H9 (cell line): ENCODE data around the gene RTL9. TPM values are rescaled to one million over a fixed set of nuclear protein-coding genes. Genes with fewer than 3 reads are reported as not detected.

Experiments used
- DNase-seq: peaks from one replicate; pipeline ENCODE4 v3.0.0-alpha.2; 2017
- H2AFZ ChIP-seq: one replicate; pipeline ENCODE4 v1.6.1; 2013; ENCODE audit warnings: mild to moderate bottlenecking, low read length, control low read depth, moderate library complexity
- H2AK5ac ChIP-seq: 2 replicates; pipeline ENCODE4 v1.6.1; 2013; ENCODE audit warnings: low read length, control low read depth, mixed read lengths; ENCODE audit not compliant: insufficient read length
- H2BK120ac ChIP-seq: one replicate; pipeline ENCODE4 v1.6.1; 2013; ENCODE audit warnings: low read depth, mild to moderate bottlenecking, low read length, control low read depth, inconsistent platforms; ENCODE audit not compliant: poor library complexity, severe bottlenecking
- H2BK12ac ChIP-seq: 2 replicates; pipeline ENCODE4 v1.6.1; 2013; ENCODE audit warnings: low read length, control low read depth, mixed read lengths, low read depth; ENCODE audit not compliant: insufficient read length
- H2BK15ac ChIP-seq: 2 replicates; pipeline ENCODE4 v1.6.1; 2013; ENCODE audit warnings: low read depth, low read length, control low read depth
- H2BK20ac ChIP-seq: one replicate; pipeline ENCODE4 v1.6.1; 2013; ENCODE audit warnings: low read depth, mild to moderate bottlenecking, low read length, control low read depth, inconsistent platforms; ENCODE audit not compliant: poor library complexity, severe bottlenecking
- H2BK5ac ChIP-seq: 2 replicates; pipeline ENCODE4 v1.6.1; 2013; ENCODE audit warnings: low read length, control low read depth, mixed read lengths; ENCODE audit not compliant: insufficient read length
- H3K14ac ChIP-seq: 2 replicates; pipeline ENCODE4 v1.6.1; 2013; ENCODE audit warnings: low read length, control low read depth; ENCODE audit not compliant: insufficient read depth
- H3K18ac ChIP-seq: 2 replicates; pipeline ENCODE4 v1.6.1; 2013; ENCODE audit warnings: low read depth, mild to moderate bottlenecking, mixed read lengths, low read length, control low read depth; ENCODE audit not compliant: insufficient read length
- H3K23ac ChIP-seq: 2 replicates; pipeline ENCODE4 v1.6.1; 2013; ENCODE audit warnings: low read length, control low read depth, mixed read lengths, low read depth; ENCODE audit not compliant: insufficient read length
- H3K23me2 ChIP-seq: 2 replicates; pipeline ENCODE4 v1.6.1; 2013; ENCODE audit warnings: low read depth, mild to moderate bottlenecking, mixed read lengths, low read length, control low read depth; ENCODE audit not compliant: insufficient read length, poor library complexity, severe bottlenecking
- H3K27ac ChIP-seq: 2 replicates; pipeline ENCODE4 v1.5.1; 2013; ENCODE audit warnings: low read length, control low read depth, mixed read lengths, low read depth; ENCODE audit not compliant: insufficient read length
- H3K27me3 ChIP-seq: 2 replicates; pipeline ENCODE4 v1.6.1; 2013; ENCODE audit warnings: low read length, control low read depth, inconsistent platforms; ENCODE audit not compliant: insufficient read depth
- H3K4ac ChIP-seq: 2 replicates; pipeline ENCODE4 v1.6.1; 2013; ENCODE audit warnings: low read depth, mild to moderate bottlenecking, control low read depth, inconsistent platforms, low read length, moderate library complexity
- H3K4me1 ChIP-seq: 2 replicates; pipeline ENCODE4 v1.6.1; 2013; ENCODE audit warnings: low read length, control low read depth, inconsistent platforms; ENCODE audit not compliant: insufficient read depth
- H3K4me2 ChIP-seq: 2 replicates; pipeline ENCODE4 v1.6.1; 2013; ENCODE audit warnings: low read length, control low read depth, mixed read lengths; ENCODE audit not compliant: insufficient read length, insufficient read depth
- H3K56ac ChIP-seq: 2 replicates; pipeline ENCODE4 v1.6.1; 2013; ENCODE audit warnings: low read depth, mild to moderate bottlenecking, mixed read lengths, low read length, control low read depth; ENCODE audit not compliant: insufficient read length
- H3K79me1 ChIP-seq: 2 replicates; pipeline ENCODE4 v1.6.1; 2013; ENCODE audit warnings: low read depth, mild to moderate bottlenecking, moderate library complexity, low read length, control low read depth, inconsistent platforms; ENCODE audit not compliant: insufficient read depth, poor library complexity, severe bottlenecking
- H3K79me2 ChIP-seq: 2 replicates; pipeline ENCODE4 v1.6.1; 2013; ENCODE audit warnings: low read length, control low read depth, inconsistent platforms; ENCODE audit not compliant: insufficient read depth
- H3K9ac ChIP-seq: 2 replicates; pipeline ENCODE4 v1.6.1; 2013; ENCODE audit warnings: low read length, control low read depth, mixed read lengths; ENCODE audit not compliant: insufficient read length; ENCODE audit errors: extremely low read depth
- H3K9me3 ChIP-seq: one replicate; pipeline ENCODE4 v1.6.1; 2013; ENCODE audit warnings: low read depth, low read length, inconsistent platforms; ENCODE audit not compliant: control insufficient read depth
- H3T11ph ChIP-seq: one replicate; pipeline ENCODE4 v1.6.1; 2013; ENCODE audit warnings: mild to moderate bottlenecking, low read length, control low read depth, inconsistent platforms
- H4K20me1 ChIP-seq: one replicate; pipeline ENCODE4 v1.6.1; 2013; ENCODE audit not compliant: control insufficient read depth, insufficient read length, insufficient read depth
- H4K5ac ChIP-seq: 2 replicates; pipeline ENCODE4 v1.6.1; 2013; ENCODE audit warnings: low read depth, mild to moderate bottlenecking, mixed read lengths, low read length, control low read depth; ENCODE audit not compliant: insufficient read length
- H4K8ac ChIP-seq: replicated peaks from 2 replicates; pipeline ENCODE4 v1.6.1; 2013; ENCODE audit warnings: low read length, control low read depth, mixed read lengths, low read depth; ENCODE audit not compliant: insufficient read length
- H4K91ac ChIP-seq: 2 replicates; pipeline ENCODE4 v1.6.1; 2013; ENCODE audit warnings: low read depth, mild to moderate bottlenecking, moderate library complexity, mixed read lengths, low read length, control low read depth; ENCODE audit not compliant: insufficient read length
- H3K27ac Mint-ChIP-seq, 3 experiments: 2 replicates in 2 of 3; 3 replicates in 1 of 3; pipeline ENCODE4 v1.8.0; 2020 to 2021; ENCODE audit warnings: mixed read lengths in 3 of 3, mild to moderate bottlenecking in 1 of 3, moderate library complexity in 1 of 3
- H3K27me3 Mint-ChIP-seq: 2 replicates; pipeline ENCODE4 v1.8.0; 2021; ENCODE audit warnings: low read depth, mild to moderate bottlenecking, moderate library complexity, mixed read lengths
- H3K36me3 Mint-ChIP-seq, 3 experiments: 2 replicates in 2 of 3; 3 replicates in 1 of 3; pipeline ENCODE4 v1.8.0; 2020 to 2021; ENCODE audit warnings: low read depth in 3 of 3, mixed read lengths in 3 of 3; ENCODE audit not compliant: insufficient read depth in 1 of 3
- H3K4me1 Mint-ChIP-seq, 2 experiments: 2 replicates each; pipeline ENCODE4 v1.8.0; 2020; ENCODE audit warnings: mixed read lengths in 2 of 2
- H3K4me3 Mint-ChIP-seq, 2 experiments: 2 replicates in 1 of 2; 3 replicates in 1 of 2; pipeline ENCODE4 v1.8.0; 2020 to 2021; ENCODE audit warnings: mild to moderate bottlenecking in 2 of 2, mixed read lengths in 2 of 2, moderate library complexity in 1 of 2
- H3K9me3 Mint-ChIP-seq, 2 experiments: 2 replicates in 1 of 2; 3 replicates in 1 of 2; pipeline ENCODE4 v1.8.0; 2020; ENCODE audit warnings: mild to moderate bottlenecking in 2 of 2, mixed read lengths in 2 of 2, moderate library complexity in 1 of 2
- WGBS: extraction: QIAGEN DNeasy Blood & Tissue Kit; methylation state at CpG from one replicate; pipeline ENCODE4 v1.1.7; 2013; ENCODE audit warnings: missing lambda C conversion rate, low lambda C conversion rate, mixed read lengths; ENCODE audit not compliant: insufficient read length; ENCODE audit errors: extremely low coverage; 5-methylcytosine and 5-hydroxymethylcytosine counted together
- total RNA-seq: library from RNA; stranded (reverse); gene quantifications from 2 replicates; pipeline ENCODE4 v1.2.1, GENCODE V29; 2021
- TF ChIP-seq, protein P1 (sequence below): fragments of 200-600 bp; sonication (generic); conservative IDR thresholded peaks from 3 replicates; pipeline ENCODE4 v1.8.0; 2021; ENCODE audit warnings: antibody characterized with exemption, mild to moderate bottlenecking

RTL9 gene
- total RNA-seq, 1 experiment from 2014 or later: 0.13 TPM

GRCh38 chrX:110383414-110383813, 24.8 kb downstream of the RTL9 start:
- Histone ChIP-seq H3K4ac (no peak overlapping the region), H2BK12ac (no peak overlapping the region), H3K9ac (no peak overlapping the region), H2BK15ac (no peak overlapping the region), H3K4me1 (no peaks in the 10 kb centered on the region), H3K23me2 (no peaks in the 10 kb centered on the region), H4K91ac (no peak overlapping the region), H3K79me1 (no peaks in the 10 kb centered on the region), H3K14ac (no peak overlapping the region), H3K79me2 (no peaks in the 10 kb centered on the region), H3K27ac (no peak overlapping the region), H2BK120ac (no peak overlapping the region), H3K4me2 (no peak overlapping the region), H4K8ac (no peak overlapping the region), H3K27me3 (no peaks in the 10 kb centered on the region), H2AK5ac (no peak overlapping the region), H2BK20ac (no peak overlapping the region), H4K20me1 (no peaks in the 10 kb centered on the region), H3K18ac (no peak overlapping the region), H3K9me3 (no peaks in the 10 kb centered on the region), H2BK5ac (no peak overlapping the region), H3K56ac (no peak overlapping the region), H4K5ac (no peak overlapping the region), H3K23ac (no peak overlapping the region), H3T11ph (no peak overlapping the region), H2AFZ (no peak overlapping the region)
- no CpG with 5 or more reads among the region's 2 CpGs for WGBS
- H3K36me3 Mint-ChIP-seq: no peaks in the 10 kb centered on the region
- no peak for DNase-seq
- H3K27ac Mint-ChIP-seq: no peak overlapping the region
- H3K9me3 Mint-ChIP-seq: no peaks in the 10 kb centered on the region
- no peaks in the 10 kb centered on the region for H3K4me1 Mint-ChIP-seq
- no peak overlapping the region for H3K4me3 Mint-ChIP-seq
- TF ChIP-seq, protein P1, sequence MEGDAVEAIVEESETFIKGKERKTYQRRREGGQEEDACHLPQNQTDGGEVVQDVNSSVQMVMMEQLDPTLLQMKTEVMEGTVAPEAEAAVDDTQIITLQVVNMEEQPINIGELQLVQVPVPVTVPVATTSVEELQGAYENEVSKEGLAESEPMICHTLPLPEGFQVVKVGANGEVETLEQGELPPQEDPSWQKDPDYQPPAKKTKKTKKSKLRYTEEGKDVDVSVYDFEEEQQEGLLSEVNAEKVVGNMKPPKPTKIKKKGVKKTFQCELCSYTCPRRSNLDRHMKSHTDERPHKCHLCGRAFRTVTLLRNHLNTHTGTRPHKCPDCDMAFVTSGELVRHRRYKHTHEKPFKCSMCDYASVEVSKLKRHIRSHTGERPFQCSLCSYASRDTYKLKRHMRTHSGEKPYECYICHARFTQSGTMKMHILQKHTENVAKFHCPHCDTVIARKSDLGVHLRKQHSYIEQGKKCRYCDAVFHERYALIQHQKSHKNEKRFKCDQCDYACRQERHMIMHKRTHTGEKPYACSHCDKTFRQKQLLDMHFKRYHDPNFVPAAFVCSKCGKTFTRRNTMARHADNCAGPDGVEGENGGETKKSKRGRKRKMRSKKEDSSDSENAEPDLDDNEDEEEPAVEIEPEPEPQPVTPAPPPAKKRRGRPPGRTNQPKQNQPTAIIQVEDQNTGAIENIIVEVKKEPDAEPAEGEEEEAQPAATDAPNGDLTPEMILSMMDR: no peak
- peaks cover 2% of the 10 kb centered on the region for H3K27me3 Mint-ChIP-seq
